Measurements from ENCODE around the gene ADAMTS17.

Gene ADAMTS17

DNA sequence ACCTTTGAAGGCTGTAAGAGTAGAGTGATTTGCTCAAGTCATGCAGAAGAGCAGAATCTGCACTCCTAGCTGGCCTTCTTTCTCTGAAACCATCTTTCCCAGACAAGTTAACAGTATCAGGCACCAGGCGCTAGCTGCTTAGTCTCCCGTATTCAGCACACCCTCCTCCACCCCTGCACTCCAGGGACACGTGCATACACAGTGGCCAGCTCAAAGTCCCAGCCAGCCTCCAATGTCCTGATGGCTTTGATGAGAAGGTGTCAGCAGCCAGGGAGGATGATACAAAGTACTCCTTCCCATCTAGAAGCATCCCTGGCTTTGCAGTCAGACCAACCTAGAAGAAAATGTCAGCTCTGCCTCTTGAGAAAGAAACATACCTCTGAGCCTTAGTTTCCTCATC is 177.8 kb downstream of the ADAMTS17 start:
- DNase-seq = no peak

DNA sequence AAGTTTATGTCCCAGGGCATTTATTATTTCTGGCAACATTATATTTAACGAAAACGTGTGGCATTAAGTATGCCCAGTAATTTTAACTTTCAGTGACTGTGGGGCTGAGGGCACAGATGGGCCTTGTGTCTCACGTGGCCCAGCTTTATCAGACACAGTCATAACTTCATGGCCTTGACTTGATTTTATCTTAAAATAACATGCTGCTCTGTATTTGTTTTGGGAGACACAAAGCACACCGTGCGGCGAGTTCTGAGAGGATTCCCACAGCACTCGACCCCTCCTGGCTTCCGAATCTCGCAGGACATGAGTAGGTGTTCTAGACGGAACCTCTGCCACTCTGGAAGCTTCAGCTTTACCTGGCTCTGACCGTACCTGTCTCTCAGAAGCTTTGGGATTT is 180.8 kb downstream of the ADAMTS17 start:
- no peak for DNase-seq

DNA sequence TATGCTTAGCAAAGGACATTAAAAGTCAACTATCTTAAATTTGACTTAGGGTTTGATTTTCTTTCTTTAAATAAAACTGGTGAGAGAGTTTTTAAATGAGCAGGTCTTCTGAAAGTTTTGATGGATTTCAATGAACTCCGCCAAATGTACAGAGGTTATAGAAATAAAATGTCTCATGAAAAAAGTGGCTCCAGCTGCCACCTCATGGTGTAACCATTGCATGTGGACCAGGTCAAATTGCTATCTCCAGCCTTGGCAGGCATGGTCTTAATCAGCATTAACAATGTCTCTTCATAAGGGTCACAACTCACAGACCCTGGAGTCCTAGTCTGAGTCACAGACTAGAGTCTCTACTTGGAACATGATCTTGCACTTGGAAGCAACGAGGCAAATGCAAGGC is 182.3 kb downstream of the ADAMTS17 start:
- no peak for DNase-seq

DNA sequence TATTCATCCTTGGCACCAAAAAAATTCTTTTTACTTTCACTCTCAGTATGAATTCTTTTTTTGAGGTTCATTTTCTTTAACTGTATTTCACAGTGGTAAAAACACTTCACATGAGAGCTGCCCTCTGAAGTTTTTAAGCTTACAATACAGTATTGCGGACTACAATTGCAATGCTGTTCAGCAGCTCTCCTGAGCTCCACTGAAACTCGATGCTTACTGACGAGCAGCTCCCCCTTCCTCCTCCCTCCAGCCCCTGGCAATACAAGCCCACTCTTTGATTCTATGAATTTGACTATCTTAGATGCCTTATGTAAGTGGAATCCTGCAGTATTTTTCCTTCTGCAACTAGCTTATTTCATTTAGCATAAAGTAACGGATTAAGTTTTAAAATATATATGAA is 183.4 kb downstream of the ADAMTS17 start:
- no peak for DNase-seq

DNA sequence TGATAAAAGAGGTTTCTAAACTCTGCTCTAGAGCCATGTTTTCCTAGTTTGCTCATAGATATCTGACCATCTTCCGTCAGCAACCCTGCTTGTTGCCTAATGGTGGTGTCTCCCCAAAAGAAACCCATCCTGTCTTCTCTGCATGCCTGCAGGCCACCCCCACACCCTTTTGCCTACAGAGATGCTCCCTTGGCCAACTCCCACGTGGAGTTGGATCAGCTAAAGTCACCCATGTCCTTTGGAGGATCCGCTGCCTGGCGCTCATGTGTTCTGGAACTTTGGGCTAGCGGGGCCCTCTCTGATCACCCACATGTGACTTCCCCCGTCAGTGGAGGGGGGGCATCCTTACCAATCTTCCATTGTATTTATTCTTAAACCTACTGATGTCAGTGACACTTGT is 185.6 kb downstream of the ADAMTS17 start:
- no peak for DNase-seq

DNA sequence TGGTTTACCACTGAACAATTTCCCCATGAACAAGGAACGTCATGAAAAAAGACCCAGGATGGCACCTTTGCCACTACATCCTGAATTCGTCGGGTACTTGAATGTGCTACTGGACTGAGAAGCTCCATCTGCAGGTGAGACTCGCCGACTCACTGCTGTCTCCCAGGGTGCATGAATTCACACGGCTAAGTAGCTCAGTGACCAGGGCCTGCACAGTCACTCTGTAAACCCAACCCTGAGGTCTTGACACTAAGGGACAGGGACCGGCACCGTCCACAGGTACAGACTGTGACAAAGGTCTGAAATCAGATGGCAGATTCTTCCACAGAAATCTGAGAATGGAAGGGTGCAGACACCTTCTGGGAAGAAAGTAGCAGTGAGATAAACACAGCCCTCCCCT is 187.4 kb downstream of the ADAMTS17 start:
- DNase-seq = no peak

DNA sequence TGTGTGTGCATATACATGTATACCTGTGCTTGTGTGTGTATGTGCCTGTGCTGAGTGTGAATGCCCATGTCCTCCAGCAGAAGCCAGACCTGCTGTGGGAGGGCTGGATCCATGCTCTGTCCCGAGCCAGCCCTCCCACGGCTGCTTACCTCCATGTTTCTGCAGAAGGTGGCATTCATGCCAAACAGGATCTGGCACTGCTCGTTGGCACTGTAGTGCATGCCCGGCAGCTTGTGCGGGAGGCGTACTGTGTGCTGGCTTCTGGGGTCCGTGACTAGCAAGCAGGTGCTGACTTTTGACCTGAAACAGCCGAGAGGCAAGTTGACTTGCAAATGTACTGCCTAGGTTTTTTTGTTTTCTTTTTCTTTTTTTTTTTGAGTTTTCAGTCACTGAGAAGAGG is 189.3 kb downstream of the ADAMTS17 start:
- DNase-seq = no peak

DNA sequence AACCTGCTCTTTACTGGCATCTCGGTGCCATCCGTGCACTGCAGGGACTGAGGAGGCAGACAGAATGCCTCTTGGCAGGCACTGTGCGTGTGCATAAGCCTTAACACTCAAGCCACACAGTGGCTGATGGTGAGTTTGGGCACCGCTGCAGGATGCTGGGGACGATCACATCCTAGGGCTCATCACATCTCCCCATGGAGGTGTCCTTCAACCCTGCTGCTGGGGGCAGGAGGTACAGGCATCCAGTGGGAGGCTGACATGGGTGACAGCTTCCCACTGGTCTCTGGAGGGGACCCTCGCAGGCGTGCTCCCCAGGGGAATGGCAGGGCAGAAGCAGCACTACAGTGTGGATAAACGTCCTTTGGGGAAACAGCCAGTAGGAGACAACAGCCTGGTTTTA is 190.9 kb downstream of the ADAMTS17 start:
- DNase-seq = no peak

DNA sequence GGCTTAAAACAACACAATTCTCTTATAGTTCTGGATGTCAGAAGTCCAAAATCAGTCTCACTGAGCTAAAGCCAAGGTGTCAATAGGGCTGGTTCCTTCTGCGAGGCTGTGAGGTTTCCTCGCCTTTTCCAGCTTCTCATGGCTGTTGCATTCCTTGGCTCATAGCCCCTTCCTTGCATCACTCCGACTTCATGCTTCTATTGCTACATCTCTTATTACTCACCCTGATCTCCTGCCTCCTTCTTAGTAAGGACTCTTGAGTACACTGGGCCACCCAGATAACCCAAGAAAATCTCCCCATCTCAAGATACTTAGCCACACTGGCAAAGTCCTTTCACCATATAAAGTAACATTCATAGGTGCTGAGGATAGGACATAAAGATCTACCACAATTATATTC is 193.9 kb downstream of the ADAMTS17 start:
- DNase-seq = no peak

DNA sequence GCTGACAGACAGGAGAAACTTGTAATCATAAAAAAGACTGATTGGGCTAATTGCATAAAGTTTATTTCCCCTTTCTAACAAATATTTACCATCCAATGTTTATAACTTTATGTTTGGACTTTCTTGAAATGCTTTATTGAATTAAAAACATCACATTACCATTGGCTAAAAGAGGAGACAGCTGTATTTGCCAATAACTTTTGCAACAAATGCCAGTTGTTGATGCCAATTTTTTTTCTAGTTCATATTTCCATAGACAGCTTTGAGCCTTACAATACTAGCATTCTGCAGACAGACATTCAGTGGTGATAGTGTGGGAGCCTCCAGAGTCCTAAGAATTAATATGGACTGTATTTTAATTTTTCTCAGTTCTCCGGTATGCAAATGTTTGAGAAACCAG is 198.4 kb downstream of the ADAMTS17 start:
- DNase-seq = no peak

DNA sequence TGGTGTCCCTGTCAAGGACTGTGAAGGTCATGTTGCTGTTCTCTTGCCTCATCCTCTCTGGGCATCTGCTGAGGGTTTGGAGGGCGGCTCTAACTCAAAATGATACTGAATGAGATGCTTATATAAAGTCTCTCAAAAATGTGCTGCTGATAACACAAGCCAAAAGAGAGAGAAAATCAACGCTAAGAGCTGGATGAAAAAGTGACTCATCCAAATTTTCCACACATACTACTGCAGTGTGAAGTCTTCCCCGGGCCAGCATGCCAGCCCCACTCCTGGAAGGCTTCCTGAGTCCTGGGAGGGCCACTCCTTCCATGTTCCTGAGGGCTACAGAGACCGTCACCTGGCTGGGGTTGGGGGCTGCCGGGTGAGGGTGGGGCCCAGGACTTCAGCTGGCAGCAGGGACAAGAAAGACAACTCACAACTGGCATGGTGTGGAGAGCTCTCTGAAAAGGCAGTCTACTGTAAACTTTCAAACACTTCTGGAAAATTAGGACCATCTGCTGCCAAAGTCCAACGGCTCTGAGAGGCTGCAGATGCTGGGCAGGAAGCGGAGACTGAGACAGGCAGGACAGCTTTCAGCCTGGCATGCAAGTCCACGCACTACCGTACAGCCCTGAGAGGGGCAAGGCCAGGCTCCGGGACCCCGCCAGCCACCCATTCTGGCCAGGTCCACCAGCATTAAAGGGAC is 200.3 kb downstream of the ADAMTS17 start:
- no peak for DNase-seq

DNA sequence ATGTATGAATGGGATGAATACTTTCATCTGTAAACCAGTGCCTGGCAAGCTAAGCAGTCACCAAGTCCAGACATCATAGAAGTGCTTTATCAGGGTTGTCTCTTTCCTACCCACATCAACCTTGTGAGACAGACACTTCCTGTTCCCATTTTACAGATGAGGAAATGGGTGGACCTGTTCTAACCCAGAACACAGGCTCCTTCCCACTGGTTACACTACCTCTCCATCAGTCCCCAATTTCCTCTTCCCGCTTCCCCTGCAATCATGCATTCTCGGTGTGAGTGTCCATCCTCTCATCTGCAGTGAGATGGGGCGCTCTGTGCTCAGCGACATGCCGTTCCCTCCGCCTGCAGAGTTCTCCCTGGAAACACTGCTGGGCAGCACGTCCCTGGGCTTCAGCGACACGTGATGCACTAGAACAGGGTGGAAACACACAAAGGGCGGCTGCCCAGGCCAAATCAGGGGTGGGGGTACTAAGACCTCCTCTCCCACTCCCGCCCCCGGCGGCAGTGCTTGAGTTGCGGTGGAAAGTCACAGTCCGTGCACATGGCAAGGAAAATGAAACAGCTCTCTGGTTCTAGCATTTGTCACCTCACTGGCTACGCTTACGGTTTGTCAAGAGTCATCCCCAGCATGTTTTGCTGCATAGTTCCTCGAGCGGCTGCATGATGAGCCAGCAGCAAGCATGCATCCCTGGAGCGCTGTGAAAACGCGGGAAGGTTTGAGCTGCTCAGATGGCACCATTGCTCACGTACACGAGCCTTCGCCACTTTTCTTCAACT is 201.1 kb downstream of the ADAMTS17 start:
- DNase-seq = no peak

DNA sequence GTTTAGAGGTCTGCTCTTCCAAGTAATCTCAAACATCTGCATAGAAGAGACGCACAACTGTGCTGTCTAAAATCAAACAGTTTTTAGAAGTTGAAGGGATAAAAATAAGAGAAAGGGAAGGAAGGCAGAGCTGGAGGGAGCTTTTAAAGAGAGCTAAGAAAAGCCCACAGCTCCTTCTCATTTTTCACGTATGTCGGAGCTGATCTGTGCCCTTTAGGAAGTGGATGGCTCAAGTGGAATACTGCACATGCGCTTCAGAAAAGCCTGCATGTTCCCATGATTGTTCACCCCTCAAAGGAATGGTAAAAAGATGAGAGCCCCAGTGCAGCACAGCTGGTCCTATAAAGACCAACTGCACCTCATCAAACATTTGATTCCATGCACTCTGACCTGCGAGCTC is 207.2 kb downstream of the ADAMTS17 start:
- DNase-seq = no peak

DNA sequence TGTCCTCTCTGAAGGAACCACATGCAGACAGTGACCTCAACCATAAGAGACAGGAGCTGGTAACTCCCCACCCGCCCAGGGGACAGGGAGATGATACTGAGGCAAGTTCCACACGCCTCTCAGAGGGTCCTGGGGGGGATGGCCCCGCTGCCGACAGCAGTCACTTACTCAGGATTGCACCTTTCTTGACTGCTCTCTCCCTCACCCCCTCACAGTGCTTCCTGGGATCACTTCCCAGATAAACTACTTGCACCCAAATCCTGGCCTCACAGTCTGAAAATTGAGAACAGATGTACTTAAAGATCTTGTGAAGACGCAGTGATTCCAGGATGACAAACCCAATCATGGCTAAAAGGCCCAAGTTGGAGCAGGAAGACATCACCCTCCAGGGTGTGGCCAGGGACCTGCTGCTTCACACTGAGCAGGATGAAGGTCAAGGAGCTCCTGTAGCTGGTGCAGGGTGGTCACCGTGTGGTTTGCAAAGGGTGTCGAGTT is 207.6 kb downstream of the ADAMTS17 start:
- DNase-seq = no peak

DNA sequence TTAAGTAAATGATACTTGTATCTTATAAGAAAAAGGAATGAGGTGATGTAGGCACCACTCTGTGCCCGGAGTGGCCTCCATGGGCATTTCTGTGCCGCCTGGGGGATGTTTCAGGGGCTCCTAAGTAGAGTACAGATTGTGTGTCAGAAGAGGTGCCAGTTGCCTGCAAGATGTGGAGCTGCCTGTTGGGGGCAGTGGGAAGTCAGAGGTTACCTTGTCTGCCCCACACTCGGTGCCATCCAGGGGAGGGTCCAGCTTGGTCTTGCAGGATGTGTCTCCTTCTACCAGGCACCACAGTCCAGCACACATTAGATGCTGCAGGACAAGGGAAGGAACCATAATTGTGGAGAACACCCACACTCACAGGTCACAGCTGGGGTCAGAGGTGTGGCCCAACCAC is 208.8 kb downstream of the ADAMTS17 start:
- DNase-seq = no peak

DNA sequence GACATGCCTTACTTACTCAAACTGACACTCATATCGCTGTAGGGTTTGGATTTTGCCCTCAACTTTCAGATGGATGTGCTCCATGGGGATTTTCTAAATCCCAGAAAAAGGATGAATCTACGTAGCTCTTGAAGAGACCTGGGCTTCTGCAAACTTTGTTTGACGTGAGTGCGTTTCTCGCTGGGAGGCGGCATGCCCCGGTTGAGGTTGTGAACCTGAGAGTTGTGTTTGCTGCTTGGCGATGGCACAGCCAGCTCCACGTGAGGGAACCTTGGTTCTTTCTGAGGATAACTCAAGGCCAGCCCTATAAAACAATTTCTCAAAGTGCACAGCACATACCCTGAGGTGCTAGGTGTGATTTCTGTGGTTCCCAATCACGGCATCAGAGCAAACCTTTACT is 209.5 kb downstream of the ADAMTS17 start:
- DNase-seq = no peak

DNA sequence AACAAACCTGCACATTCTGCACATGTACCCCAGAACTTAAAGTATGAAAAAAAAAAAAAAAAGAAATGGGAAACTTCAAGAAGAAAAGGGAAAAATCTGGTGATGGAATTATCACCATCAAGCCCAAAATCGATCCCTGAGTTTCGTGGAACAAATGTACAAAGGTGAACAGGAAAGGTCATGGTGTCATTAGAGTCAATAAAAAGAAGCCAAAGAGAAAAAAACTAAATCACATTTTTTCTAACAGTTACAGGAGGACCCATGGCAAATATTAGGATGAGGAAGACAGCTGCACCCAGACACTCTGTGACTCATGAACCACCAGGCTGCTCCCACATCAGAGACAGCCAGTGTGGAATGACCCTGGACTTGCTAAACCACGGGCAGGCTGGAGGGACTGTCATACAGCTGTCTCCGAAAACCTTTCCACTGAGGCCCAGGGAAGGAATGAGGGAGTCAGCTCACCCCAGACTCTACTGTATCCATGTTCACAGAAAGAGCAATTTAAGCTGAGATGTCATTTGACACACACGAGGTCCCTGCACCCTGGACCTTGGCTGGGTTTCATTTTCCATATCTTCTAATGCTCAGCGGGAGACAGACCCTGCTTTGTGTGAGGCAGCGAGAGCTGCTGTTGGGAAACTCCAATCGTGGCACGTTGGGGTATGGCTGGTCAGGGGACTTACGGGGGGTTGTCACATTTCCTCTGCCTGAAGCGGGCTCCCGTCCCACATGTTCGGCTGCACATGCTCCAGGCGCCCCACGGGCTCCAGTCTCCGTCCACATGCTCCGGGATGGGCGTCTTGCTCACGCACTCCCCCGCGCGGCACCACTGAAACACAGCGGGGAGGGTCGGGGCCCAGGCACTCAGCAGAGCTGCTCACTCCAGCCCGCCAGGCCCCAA is 210.2 kb downstream of the ADAMTS17 start:
- DNase-seq = peak; percentile 34

DNA sequence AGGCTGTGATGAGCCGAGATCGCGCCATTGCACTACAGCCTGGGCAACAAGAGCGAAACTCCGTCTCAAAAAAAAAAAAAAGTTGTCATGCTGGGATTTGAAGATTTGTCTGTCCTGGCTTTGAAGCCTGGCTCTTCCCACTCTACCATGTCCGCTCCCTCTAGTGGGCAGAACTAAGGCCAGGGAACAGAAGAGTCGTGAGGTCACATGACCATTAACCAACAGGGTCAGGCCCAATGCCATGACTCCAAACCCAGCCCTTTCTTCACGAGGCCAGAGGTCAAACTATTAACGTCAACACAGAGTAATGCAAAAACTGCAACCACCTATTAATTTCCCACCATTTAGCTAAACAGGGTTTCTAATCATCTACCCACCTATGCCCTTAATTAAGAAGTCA is 212.1 kb downstream of the ADAMTS17 start:
- DNase-seq = no peak

DNA sequence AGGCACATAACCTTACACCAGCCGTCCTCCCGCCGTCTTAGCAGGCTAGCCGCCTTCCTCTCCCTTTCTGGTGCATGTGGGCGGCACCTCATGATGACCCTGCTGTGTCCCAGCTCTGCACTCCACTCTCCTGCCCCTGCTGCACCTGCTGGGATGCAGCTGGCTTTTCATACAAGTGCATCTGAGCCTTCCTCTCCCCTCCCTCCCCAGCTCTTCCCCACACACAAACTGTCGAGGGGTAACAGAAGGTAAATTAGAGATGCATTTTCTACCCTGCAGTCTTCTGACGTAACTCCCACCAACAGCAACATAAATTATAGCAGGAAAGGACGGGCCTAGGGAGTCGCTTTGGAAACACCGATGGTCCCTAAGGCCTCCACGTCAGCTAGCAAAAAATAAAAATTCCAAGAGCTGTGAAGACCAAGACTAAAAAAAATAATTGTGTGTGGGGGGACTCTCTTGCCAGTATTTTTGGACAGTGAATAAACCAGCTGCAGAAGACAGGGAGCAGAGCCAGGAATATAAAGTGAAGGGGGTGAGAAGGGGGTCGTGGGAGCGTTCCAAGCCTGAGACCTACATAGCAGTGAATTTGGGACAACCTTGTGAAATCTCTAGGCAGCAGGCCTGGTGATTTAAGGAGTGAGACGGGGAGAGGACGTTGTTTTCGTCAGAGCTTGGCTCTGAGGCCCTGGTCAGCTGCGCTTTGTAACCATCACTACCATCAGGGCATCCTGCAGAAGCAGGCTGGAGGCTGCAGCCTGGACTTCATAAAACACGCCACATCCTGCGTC is 216.2 kb downstream of the ADAMTS17 start:
- no peak for DNase-seq

DNA sequence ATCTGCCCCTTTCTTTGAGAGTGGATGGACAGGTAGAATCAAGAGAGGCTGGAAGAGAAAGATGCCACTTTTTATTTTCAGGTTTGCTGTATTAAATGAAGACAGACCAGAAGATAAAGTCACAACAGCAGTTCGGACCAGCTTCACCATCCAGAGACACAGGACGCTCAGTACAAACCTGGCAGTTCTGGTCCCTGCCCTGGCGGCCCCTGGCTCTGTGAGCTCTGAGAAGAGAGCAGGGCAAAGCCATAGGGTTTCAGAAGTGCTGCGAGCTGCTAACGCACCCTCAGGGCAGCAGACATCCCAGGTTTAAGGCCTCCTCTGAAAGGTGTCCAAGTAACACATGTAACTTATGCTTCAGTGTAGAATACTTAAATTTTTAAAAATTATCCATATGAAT is 216.8 kb downstream of the ADAMTS17 start:
- no peak for DNase-seq

DNA sequence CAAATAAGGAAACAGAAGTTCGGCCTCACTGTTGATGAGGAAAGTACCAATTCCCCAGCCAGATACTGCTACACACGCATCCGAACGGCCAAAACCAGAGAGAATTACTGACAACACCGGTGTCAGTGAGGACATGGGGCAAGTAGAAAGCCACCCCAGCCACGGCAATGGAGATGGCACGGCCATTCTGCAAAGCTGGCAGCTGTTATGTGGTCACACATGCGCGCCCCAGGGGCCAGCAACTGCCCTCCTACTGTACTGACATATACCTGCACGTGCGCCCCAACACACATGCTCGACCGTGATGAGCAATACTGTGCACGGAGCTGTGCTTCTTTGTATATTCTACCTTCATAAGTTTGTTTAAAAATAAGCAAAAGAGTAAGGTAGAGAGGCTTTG is 217.4 kb downstream of the ADAMTS17 start:
- no peak for DNase-seq

DNA sequence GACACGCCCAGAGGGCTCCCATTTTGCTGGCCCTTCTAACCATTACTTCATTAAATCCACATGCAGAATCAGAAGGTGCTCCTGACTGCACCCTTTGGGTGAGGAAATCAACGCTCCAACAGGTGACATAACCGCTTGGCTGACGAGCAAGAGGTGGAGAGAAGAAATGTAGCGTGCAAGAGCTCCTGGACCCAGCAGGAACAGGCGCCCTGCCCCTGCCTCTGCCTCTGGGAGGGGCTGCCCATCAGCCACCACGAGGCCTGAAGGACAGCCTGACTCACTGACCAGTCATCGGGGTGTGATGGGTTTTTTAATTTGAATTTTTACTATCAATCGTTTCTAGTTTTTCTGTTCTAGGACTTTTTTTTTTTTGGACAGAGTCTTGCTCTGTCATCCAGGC is 218.2 kb downstream of the ADAMTS17 start:
- DNase-seq = no peak

DNA sequence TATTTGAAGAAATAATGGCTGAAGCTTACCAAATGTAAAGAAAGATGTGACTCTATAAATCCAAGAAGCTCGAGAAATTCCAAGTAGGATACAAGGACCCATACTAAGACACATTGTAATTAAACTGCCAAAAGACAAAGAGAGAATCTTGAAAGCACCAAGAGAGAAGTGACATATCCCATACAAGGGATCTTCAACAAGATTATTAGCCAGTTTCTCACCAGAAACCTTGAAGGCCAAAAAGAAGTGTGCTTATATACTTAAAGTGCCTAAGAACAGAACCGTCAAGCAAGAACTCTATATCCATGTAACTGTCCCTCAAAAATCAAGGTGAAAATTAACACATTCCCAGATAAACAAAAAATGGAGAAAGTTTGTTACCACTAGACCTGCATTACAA is 220.5 kb downstream of the ADAMTS17 start:
- no peak for DNase-seq
